HCT116 (cell line): ENCODE measurements around the gene CD164L2. TPM values are rescaled to one million over a fixed set of nuclear protein-coding genes. Genes with fewer than 3 reads are reported as not detected.

Experiments used
- ATAC-seq: fragments of 200-7000 bp; cut with Tn5 transposase; 2 replicates; pipeline ENCODE4 v1.9.1; 2020; ENCODE audit warnings: mild to moderate bottlenecking, moderate library complexity
- BruUV-seq: library from RNA; stranded (reverse); fragments of 400-500 nt; replicated peaks from 2 replicates; lab custom pipeline; 2021; lab: Mats Ljungman, UMichigan
- CTCF ChIA-PET: fragments of 300-600 bp; sonication (Branson Sonifier 250); formaldehyde crosslinking; loops from one replicate; lab custom pipeline; 2021; ENCODE audit warnings: antibody characterized with exemption; lab: Charles Lee
- POLR2A ChIA-PET: fragments of 300-600, 350-600 bp; sonication (Branson Sonifier 250); formaldehyde crosslinking; loops from one replicate; lab custom pipeline; 2021; ENCODE audit warnings: antibody characterized with exemption; lab: Charles Lee
- RAD21 ChIA-PET, 2 experiments: fragments of 300-600 bp; sonication (Branson Sonifier 250); formaldehyde crosslinking; loops; one replicate each; lab custom pipeline; 2023; ENCODE audit warnings: low total read pairs in 2 of 2; ENCODE audit not compliant: uncharacterized antibody in 2 of 2, unreplicated experiment in 2 of 2, low non-redundant PET in 1 of 2; lab: Charles Lee
- DNase-seq: peaks from one replicate; pipeline ENCODE4 v3.0.0-alpha.2; 2010; ENCODE audit warnings: low read depth, low spot score
- H2AFZ ChIP-seq: fragments of 200-600 bp; shearing (Covaris generic), sonication (generic); 2 replicates; pipeline ENCODE4 v1.6.1; 2017; ENCODE audit warnings: low read depth, mixed run types, mixed read lengths, antibody characterized with exemption, low read length; ENCODE audit not compliant: poor library complexity, severe bottlenecking
- H3K27ac ChIP-seq: 2 replicates; pipeline ENCODE4 v1.5.1; 2012; ENCODE audit warnings: low read depth, low read length
- H3K27me3 ChIP-seq: fragments of 200-600 bp; sonication (generic); 2 replicates; pipeline ENCODE4 v1.6.1; 2016; ENCODE audit warnings: mixed run types, low read length, mixed read lengths; ENCODE audit not compliant: insufficient read depth
- H3K36me3 ChIP-seq, 2 experiments: fragments of 200-500 bp in 1 of 2; fragments of 200-600 bp in 1 of 2; sonication (Bioruptor generic) in 1 of 2; sonication (generic) in 1 of 2; 2 replicates each; pipeline versions ENCODE4 v1.5.1 to v1.6.1; 2014 to 2016; ENCODE audit warnings: low read length in 2 of 2, inconsistent platforms in 1 of 2, mixed read lengths in 1 of 2, mixed run types in 1 of 2; ENCODE audit not compliant: insufficient read depth in 2 of 2, control insufficient read depth in 1 of 2
- H3K4me1 ChIP-seq, 2 experiments: fragments of 200-600 bp in 1 of 2; sonication (generic) in 1 of 2; 2 replicates each; pipeline versions ENCODE4 v1.5.1 to v1.6.1; 2012 to 2017; ENCODE audit warnings: low read length in 2 of 2, inconsistent platforms in 1 of 2, mild to moderate bottlenecking in 1 of 2, mixed read lengths in 1 of 2, mixed run types in 1 of 2, moderate library complexity in 1 of 2; ENCODE audit not compliant: insufficient read depth in 2 of 2, control insufficient read depth in 1 of 2
- H3K4me2 ChIP-seq: fragments of 200-600 bp; sonication (generic); 2 replicates; pipeline ENCODE4 v1.6.1; 2017; ENCODE audit warnings: mixed run types, low read length, mixed read lengths
- H3K4me3 ChIP-seq, 2 experiments: fragments of 200-600 bp in 1 of 2; sonication (generic) in 1 of 2; replicated peaks in 1 of 2; 2 replicates each; pipeline ENCODE4 v1.5.1; 2011 to 2016; ENCODE audit warnings: low read length in 2 of 2, control low read depth in 1 of 2, low read depth in 1 of 2, mild to moderate bottlenecking in 1 of 2, mixed read lengths in 1 of 2, mixed run types in 1 of 2
- H3K79me2 ChIP-seq: fragments of 200-600 bp; sonication (generic); 2 replicates; pipeline ENCODE4 v1.6.1; 2017; ENCODE audit warnings: mild to moderate bottlenecking, mixed run types, low read length, moderate library complexity, mixed read lengths; ENCODE audit not compliant: insufficient read depth
- H3K9ac ChIP-seq: fragments of 200-600 bp; sonication (generic); 2 replicates; pipeline ENCODE4 v1.6.1; 2016; ENCODE audit warnings: low read length, mixed read lengths
- H3K9me2 ChIP-seq: fragments of 200-600 bp; sonication (generic), shearing (Covaris generic); 2 replicates; pipeline ENCODE4 v1.6.1; 2017; ENCODE audit warnings: mixed run types, mild to moderate bottlenecking, moderate library complexity; ENCODE audit not compliant: insufficient read depth
- H3K9me3 ChIP-seq, 2 experiments: fragments of 200-500 bp in 1 of 2; fragments of 200-600 bp in 1 of 2; sonication (Bioruptor generic) in 1 of 2; sonication (generic) in 1 of 2; 2 replicates each; pipeline ENCODE4 v1.6.1; 2014 to 2017; ENCODE audit warnings: low read length in 2 of 2, mixed read lengths in 2 of 2, inconsistent platforms in 1 of 2, low read depth in 1 of 2, mild to moderate bottlenecking in 1 of 2, mixed run types in 1 of 2, moderate library complexity in 1 of 2; ENCODE audit not compliant: control insufficient read depth in 1 of 2, insufficient read depth in 1 of 2
- H4K20me1 ChIP-seq: fragments of 200-600 bp; sonication (generic), shearing (Covaris generic); 2 replicates; pipeline ENCODE4 v1.6.1; 2017; ENCODE audit warnings: mixed run types, mild to moderate bottlenecking, moderate library complexity; ENCODE audit not compliant: insufficient read depth
- CBX3 ChIP-seq: IDR thresholded peaks from 2 replicates; pipeline ENCODE4 v1.6.1; 2012; ENCODE audit warnings: low read depth
- CEBPB ChIP-seq: IDR thresholded peaks from 2 replicates; pipeline ENCODE4 v1.6.1; 2012; ENCODE audit warnings: low read depth
- EGR1 ChIP-seq: IDR thresholded peaks from 2 replicates; pipeline ENCODE4 v1.6.1; 2012; ENCODE audit warnings: low read depth
- ELF1 ChIP-seq: IDR thresholded peaks from 2 replicates; pipeline ENCODE4 v1.6.1; 2012; ENCODE audit warnings: low read depth, borderline replicate concordance
- EZH2 ChIP-seq: fragments of 200-600 bp; sonication (generic); IDR thresholded peaks from 2 replicates; pipeline ENCODE4 v1.6.1; 2017; ENCODE audit warnings: antibody characterized with exemption, mixed run types
- JUND ChIP-seq: IDR thresholded peaks from 2 replicates; pipeline ENCODE4 v1.6.1; 2012
- POLR2A ChIP-seq: IDR thresholded peaks from 2 replicates; pipeline ENCODE4 v1.7.0; 2011; ENCODE audit warnings: borderline replicate concordance; ENCODE audit not compliant: insufficient read depth, insufficient read length; ENCODE audit errors: extremely low read depth
- RAD21 ChIP-seq: IDR thresholded peaks from 2 replicates; pipeline ENCODE4 v1.6.1; 2012; ENCODE audit warnings: low read depth, mild to moderate bottlenecking
- SP1 ChIP-seq: IDR thresholded peaks from 2 replicates; pipeline ENCODE4 v1.6.1; 2012; ENCODE audit warnings: low read depth
- TCF7L2 ChIP-seq: IDR thresholded peaks from 2 replicates; pipeline ENCODE4 v1.7.0; 2011; ENCODE audit warnings: borderline replicate concordance, inconsistent platforms; ENCODE audit not compliant: insufficient read depth, insufficient read length; ENCODE audit errors: extremely low read depth
- YY1 ChIP-seq: IDR thresholded peaks from 2 replicates; pipeline ENCODE4 v1.6.1; 2011; ENCODE audit warnings: low read length, low read depth, moderate library complexity, mild to moderate bottlenecking; ENCODE audit not compliant: insufficient replicate concordance; ENCODE audit errors: extremely low read depth
- ZBTB33 ChIP-seq: IDR thresholded peaks from 2 replicates; pipeline ENCODE4 v1.6.1; 2011; ENCODE audit warnings: mild to moderate bottlenecking, low read length, moderate library complexity; ENCODE audit not compliant: insufficient replicate concordance; ENCODE audit errors: extremely low read depth
- ZFX ChIP-seq: fragments of 450-650 bp; IDR thresholded peaks from 2 replicates; pipeline ENCODE4 v1.6.1; 2017
- intact Hi-C: fragments of 100-400 bp; cut with micrococcal nuclease; formaldehyde crosslinking; loops from 2 replicates; pipeline ENCODE4 v1.10.0; 2022
- total RNA-seq: library from RNA; stranded (reverse); gene quantifications from one replicate; pipeline ENCODE4 v1.2.1, GENCODE V29; 2021; ENCODE audit not compliant: unreplicated experiment
- TF ChIP-seq, protein P1 (sequence below): IDR thresholded peaks from 2 replicates; pipeline ENCODE4 v1.6.1; 2012

CD164L2 gene
- total RNA-seq, 1 experiment from 2014 or later = 11.6 TPM

DNA sequence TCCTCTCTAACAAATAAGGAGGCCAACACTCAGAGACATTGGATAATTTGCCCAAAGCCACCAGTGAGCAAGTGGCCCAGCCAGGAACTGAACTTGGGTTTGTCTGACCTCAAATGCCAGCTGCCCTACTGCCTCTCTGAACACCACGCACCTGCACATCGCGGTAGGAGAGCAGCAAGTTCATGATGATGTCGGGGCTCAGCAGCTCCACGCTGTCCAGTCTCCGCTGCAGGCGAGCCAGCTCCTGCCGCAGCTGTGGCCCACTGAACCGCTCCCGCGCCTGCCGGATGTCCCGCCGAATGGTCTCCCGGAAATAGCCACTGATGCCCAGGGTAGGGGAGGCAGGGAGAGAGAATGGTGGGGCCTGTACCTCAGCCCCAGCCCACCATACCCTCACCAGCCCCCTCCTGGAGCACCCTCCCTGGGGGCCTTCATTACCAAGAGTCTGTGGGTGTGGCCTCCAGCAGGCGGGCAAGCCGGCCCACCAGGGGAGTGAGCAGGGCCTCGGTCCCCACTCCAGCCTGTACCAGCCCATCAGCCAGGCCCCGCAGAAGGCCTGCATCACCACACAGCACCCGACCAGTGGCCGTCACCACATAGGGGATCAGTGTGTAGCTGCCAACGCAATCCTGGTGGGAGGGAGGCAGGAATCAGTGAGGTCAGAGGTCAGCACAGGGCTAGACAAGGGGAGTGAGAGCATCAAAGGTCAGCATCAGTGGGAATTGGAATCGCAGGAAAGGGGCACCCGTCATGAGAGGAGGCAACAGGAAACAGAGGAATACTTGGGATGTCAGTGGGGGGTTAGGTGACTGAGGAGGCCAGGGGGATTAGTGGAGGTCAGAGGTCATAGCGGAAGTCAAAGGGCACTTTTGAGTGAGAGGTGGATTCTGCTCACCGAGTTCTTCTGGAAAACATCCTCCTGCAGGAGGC lies 19.1 kb downstream of the CD164L2 start:
- no peak for ATAC-seq
- intact Hi-C loops = no loop called here
- CTCF ChIA-PET = no interaction called here
- Histone ChIP-seq H3K36me3 (peaks cover 0 to 4% of the 10 kb centered on the region in 2 experiments; a peak in 1 of 4 replicates), H3K27ac (peak overlapping the region; percentile 100; the same call in 1 of the 2 replicates), H3K9me3 (no peaks in the 10 kb centered on the region), H3K4me1 (peaks cover 12 to 32% of the 10 kb centered on the region in 2 experiments), H3K9me2 (no peaks in the 10 kb centered on the region), H4K20me1 (no peaks in the 10 kb centered on the region), H3K9ac (no peak overlapping the region), H3K4me2 (no peak overlapping the region), H2AFZ (no peak overlapping the region), H3K79me2 (peaks cover 3% of the 10 kb centered on the region; the same call in 1 of the 2 replicates), H3K27me3 (no peaks in the 10 kb centered on the region), H3K4me3 (no peak overlapping the region)
- BruUV-seq = no TSS peak
- DNase-seq = no peak
- POLR2A ChIA-PET = interaction anchor here (0.7 kb wide), 1 partner anchor 13 kb away, joined by 4 read pairs; no protein-coding TSS in a partner anchor
- no peak for TF ChIP-seq POLR2A
- no peak for TF ChIP-seq EGR1
- TF ChIP-seq SP1 = no peak
- no peak for TF ChIP-seq YY1
- no peak for TF ChIP-seq ZFX
- RAD21 ChIA-PET = no interaction called here

- ChIA-PET POLR2A (interaction anchor here (0.7 kb wide), 1 partner anchor 20 kb away, joined by 3 read pairs; the partner anchor contains the start of gene SYTL1), CTCF (interaction anchor here (0.6 to 1.3 kb wide), 3 partner anchors 8 to 59 kb away, joined by 3 read pairs; no protein-coding TSS in a partner anchor)
Observed at GRCh38 chr1:27361553-27361952, 21.6 kb downstream of the CD164L2 start.

More at GRCh38 chr1:27361553-27361952, 21.6 kb downstream of the CD164L2 start:
- RAD21 ChIA-PET = no interaction called here
- H3K79me2 ChIP-seq = peaks cover 3% of the 10 kb centered on the region; the same call in 1 of the 2 replicates
- no peak overlapping the region for H3K4me2 ChIP-seq
- H3K36me3 ChIP-seq = peaks cover 0 to 4% of the 10 kb centered on the region in 2 experiments; a peak in 1 of 4 replicates
- ATAC-seq (no peak), DNase-seq (no peak)
- no peaks in the 10 kb centered on the region for H3K27me3 ChIP-seq
- H3K9me3 ChIP-seq = no peaks in the 10 kb centered on the region
- intact Hi-C loops = no loop called here
- peaks cover 12 to 28% of the 10 kb centered on the region in 2 experiments; a peak in 3 of 4 replicates for H3K4me1 ChIP-seq
- TF ChIP-seq ZBTB33 (no peak), EGR1 (no peak), ELF1 (no peak), JUND (no peak), CEBPB (no peak), RAD21 (no peak), CBX3 (no peak), TCF7L2 (no peak), POLR2A (no peak), EZH2 (no peak), YY1 (no peak)
- TF ChIP-seq, protein P1, sequence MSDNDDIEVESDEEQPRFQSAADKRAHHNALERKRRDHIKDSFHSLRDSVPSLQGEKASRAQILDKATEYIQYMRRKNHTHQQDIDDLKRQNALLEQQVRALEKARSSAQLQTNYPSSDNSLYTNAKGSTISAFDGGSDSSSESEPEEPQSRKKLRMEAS = no peak
- H2AFZ ChIP-seq = no peak overlapping the region
- no peak overlapping the region for H3K9ac ChIP-seq
- no peak overlapping the region for H3K27ac ChIP-seq
- H4K20me1 ChIP-seq = no peaks in the 10 kb centered on the region
- no peak overlapping the region for H3K4me3 ChIP-seq
- no peaks in the 10 kb centered on the region for H3K9me2 ChIP-seq
- BruUV-seq = no TSS peak
